ENCODE measurements around the gene SELL.

Gene SELL

GRCh38 chr1:169731446-169731845, 20.0 kb upstream of the SELL start:
- peaks cover 3% of the 10 kb centered on the region for H3K27me3 ChIP-seq (ENCODE audit: insufficient read depth, poor library complexity, severe bottlenecking)
- H3K4me3 ChIP-seq (replicated peaks; ENCODE audit: insufficient read depth, low read length): no peak overlapping the region
- H3K27ac ChIP-seq (replicated peaks): no peak overlapping the region
- TF ChIP-seq SPI1 (IDR thresholded peaks at IDR 0.05; ENCODE audit: borderline replicate concordance, low read depth): no peak
- no peak for TF ChIP-seq POLR2AphosphoS5 (IDR thresholded peaks at IDR 0.05; ENCODE audit: low read depth)
- TF ChIP-seq REST (IDR thresholded peaks at IDR 0.05; ENCODE audit: insufficient replicate concordance, low read depth): no peak
- no peak for TF ChIP-seq GABPA (IDR thresholded peaks at IDR 0.05; ENCODE audit: low read depth)
- no peak for TF ChIP-seq CTCF (IDR thresholded peaks at IDR 0.05; ENCODE audit: insufficient read depth, low read length)
- DNase-seq (ENCODE audit: low read depth in 1 of 2, low spot score in 1 of 2): no peak

- TF ChIP-seq POLR2AphosphoS5 (IDR thresholded peaks at IDR 0.05; ENCODE audit: low read depth) (no peak), GABPA (IDR thresholded peaks at IDR 0.05; ENCODE audit: low read depth) (no peak), REST (IDR thresholded peaks at IDR 0.05; ENCODE audit: insufficient replicate concordance, low read depth) (no peak)
- Histone ChIP-seq H3K27ac (replicated peaks) (no peak overlapping the region), H3K27me3 (ENCODE audit: insufficient read depth, poor library complexity, severe bottlenecking) (peaks cover 6% of the 10 kb centered on the region), H3K4me3 (replicated peaks; ENCODE audit: insufficient read depth, low read length) (no peak overlapping the region)
- no peak for DNase-seq (ENCODE audit: low read depth in 1 of 2, low spot score in 1 of 2)
These were observed 18.6 kb upstream of the SELL start for GRCh38 chr1:169729991-169730390.

GRCh38 chr1:169727307-169727706, 15.9 kb upstream of the SELL start:
- DNase-seq (ENCODE audit: low read depth in 1 of 2, low spot score in 1 of 2): no peak
- H3K4me3 ChIP-seq (replicated peaks; ENCODE audit: insufficient read depth, low read length): no peak overlapping the region
- TF ChIP-seq POLR2AphosphoS5 (IDR thresholded peaks at IDR 0.05; ENCODE audit: low read depth): no peak
- TF ChIP-seq CTCF (IDR thresholded peaks at IDR 0.05; ENCODE audit: insufficient read depth, low read length): no peak
- no peak overlapping the region for H3K27ac ChIP-seq (replicated peaks)
- peaks cover 6% of the 10 kb centered on the region for H3K27me3 ChIP-seq (ENCODE audit: insufficient read depth, poor library complexity, severe bottlenecking)

GRCh38 chr1:169726851-169727250, 15.4 kb upstream of the SELL start:
- Histone ChIP-seq H3K4me3 (replicated peaks; ENCODE audit: insufficient read depth, low read length) (no peak overlapping the region), H3K27ac (replicated peaks) (no peak overlapping the region)
- no peak for DNase-seq (ENCODE audit: low read depth in 1 of 2, low spot score in 1 of 2)

More at GRCh38 chr1:169726851-169727250, 15.4 kb upstream of the SELL start:
- peaks cover 6% of the 10 kb centered on the region for H3K27me3 ChIP-seq (ENCODE audit: insufficient read depth, poor library complexity, severe bottlenecking)
- no peak for TF ChIP-seq GABPA (IDR thresholded peaks at IDR 0.05; ENCODE audit: low read depth)
- TF ChIP-seq CTCF (IDR thresholded peaks at IDR 0.05; ENCODE audit: insufficient read depth, low read length): no peak
- no peak for TF ChIP-seq POLR2AphosphoS5 (IDR thresholded peaks at IDR 0.05; ENCODE audit: low read depth)
- TF ChIP-seq SPI1 (IDR thresholded peaks at IDR 0.05; ENCODE audit: borderline replicate concordance, low read depth): 0 out of 2 replicates have a peak, but pooled peaks have one; percentile 22
